Right atrium auricular region (tissue), 2 donors: ENCODE data around the gene NPRL2. TPM values are rescaled to one million over a fixed set of nuclear protein-coding genes. Genes with fewer than 3 reads are reported as not detected.

Experiments used
- DNase-seq: peaks from one replicate; pipeline ENCODE4 v3.0.0-alpha.2; 2019; ENCODE audit warnings: low spot score
- H3K27ac ChIP-seq, 2 donors: fragments of 200-600 bp; sonication (generic); 1 replicate in 1 of 2; 2 replicates in 1 of 2; pipeline ENCODE4 v1.5.1; 2016 to 2019
- H3K27me3 ChIP-seq, 2 donors: fragments of 200-600 bp; sonication (generic); one replicate each; pipeline versions ENCODE4 v1.5.1 to v1.6.0; 2017 to 2019
- H3K36me3 ChIP-seq: fragments of 200-600 bp; sonication (generic); one replicate; pipeline ENCODE4 v1.5.1; 2016
- H3K4me1 ChIP-seq, 2 donors: fragments of 200-600 bp; sonication (generic); one replicate each; pipeline versions ENCODE4 v1.5.1 to v1.6.0; 2017 to 2019
- H3K4me3 ChIP-seq, 2 donors: fragments of 200-600 bp; sonication (generic); 1 replicate in 1 of 2; 2 replicates in 1 of 2; pipeline ENCODE4 v1.5.1; 2017 to 2019; ENCODE audit warnings: mild to moderate bottlenecking in 1 of 2, moderate library complexity in 1 of 2
- H3K9me3 ChIP-seq, 2 donors: fragments of 200-600 bp; sonication (generic); one replicate each; pipeline ENCODE4 v1.5.1; 2019
- CTCF ChIP-seq, 2 donors: fragments of 200-600 bp; sonication (generic); IDR thresholded peaks; one replicate each; pipeline ENCODE4 v1.5.1; 2019; ENCODE audit warnings: antibody characterized with exemption in 2 of 2
- total RNA-seq, 2 donors: library from RNA; depleted of rRNA; stranded (reverse); fragments of >200 nt; gene quantifications; one replicate each; pipeline ENCODE4 v1.1.0, GENCODE V29; 2016

The NPRL2 gene
- total RNA-seq, 2 donors from 2014 or later = 12.5 to 20.3 TPM

GRCh38 chr3:50333744-50334328, 16.7 kb downstream of the NPRL2 start:
- Histone ChIP-seq H3K27ac (peak overlapping the region; percentile 99), H3K36me3 (peaks cover 39% of the 10 kb centered on the region), H3K4me3 (peak overlapping the region; percentile 10 to 90), H3K4me1 (peaks cover 0 to 65% of the 10 kb centered on the region in 2 donors), H3K27me3 (no peaks in the 10 kb centered on the region), H3K9me3 (no peaks in the 10 kb centered on the region)
- peak; percentile 93 for DNase-seq
- no peak for TF ChIP-seq CTCF (IDR thresholded peaks at IDR 0.05)

GRCh38 chr3:50331364-50331907, 19.1 kb downstream of the NPRL2 start:
- H3K27me3 ChIP-seq = no peaks in the 10 kb centered on the region
- no peak for DNase-seq
- no peak overlapping the region for H3K4me3 ChIP-seq
- TF ChIP-seq CTCF (IDR thresholded peaks at IDR 0.05) = no peak
- H3K27ac ChIP-seq = peak overlapping the region in 1 of 2 donors; percentile 3
- peaks cover 39% of the 10 kb centered on the region for H3K36me3 ChIP-seq
- peaks cover 0 to 70% of the 10 kb centered on the region in 2 donors for H3K4me1 ChIP-seq
- no peaks in the 10 kb centered on the region for H3K9me3 ChIP-seq

DNA sequence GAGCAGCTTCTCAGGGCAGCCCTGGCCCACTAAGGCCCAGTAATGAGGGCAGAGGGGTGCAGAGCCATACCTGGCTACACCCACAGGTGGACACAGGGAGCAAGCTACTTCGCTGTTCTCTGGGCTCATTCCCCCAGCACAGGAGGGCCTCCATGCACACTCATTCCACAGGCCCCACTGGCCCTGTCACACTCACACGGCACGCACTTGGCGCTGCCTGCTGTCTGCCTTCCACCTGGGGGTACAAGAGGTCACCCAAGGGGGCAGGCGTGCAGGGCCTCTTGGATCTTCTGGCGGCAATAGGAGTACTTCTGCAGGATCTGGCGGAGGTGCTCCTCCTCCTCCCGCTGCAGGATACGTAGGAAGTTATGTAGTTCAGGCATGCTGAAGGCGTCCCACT, 20.2 kb downstream of the NPRL2 start:
- Histone ChIP-seq H3K36me3 (peaks cover 47% of the 10 kb centered on the region), H3K27me3 (no peaks in the 10 kb centered on the region), H3K4me3 (no peak overlapping the region), H3K27ac (no peak overlapping the region), H3K4me1 (peaks cover 0 to 62% of the 10 kb centered on the region in 2 donors), H3K9me3 (no peaks in the 10 kb centered on the region)
- TF ChIP-seq CTCF (IDR thresholded peaks at IDR 0.05) = no peak
- DNase-seq = no peak

DNA sequence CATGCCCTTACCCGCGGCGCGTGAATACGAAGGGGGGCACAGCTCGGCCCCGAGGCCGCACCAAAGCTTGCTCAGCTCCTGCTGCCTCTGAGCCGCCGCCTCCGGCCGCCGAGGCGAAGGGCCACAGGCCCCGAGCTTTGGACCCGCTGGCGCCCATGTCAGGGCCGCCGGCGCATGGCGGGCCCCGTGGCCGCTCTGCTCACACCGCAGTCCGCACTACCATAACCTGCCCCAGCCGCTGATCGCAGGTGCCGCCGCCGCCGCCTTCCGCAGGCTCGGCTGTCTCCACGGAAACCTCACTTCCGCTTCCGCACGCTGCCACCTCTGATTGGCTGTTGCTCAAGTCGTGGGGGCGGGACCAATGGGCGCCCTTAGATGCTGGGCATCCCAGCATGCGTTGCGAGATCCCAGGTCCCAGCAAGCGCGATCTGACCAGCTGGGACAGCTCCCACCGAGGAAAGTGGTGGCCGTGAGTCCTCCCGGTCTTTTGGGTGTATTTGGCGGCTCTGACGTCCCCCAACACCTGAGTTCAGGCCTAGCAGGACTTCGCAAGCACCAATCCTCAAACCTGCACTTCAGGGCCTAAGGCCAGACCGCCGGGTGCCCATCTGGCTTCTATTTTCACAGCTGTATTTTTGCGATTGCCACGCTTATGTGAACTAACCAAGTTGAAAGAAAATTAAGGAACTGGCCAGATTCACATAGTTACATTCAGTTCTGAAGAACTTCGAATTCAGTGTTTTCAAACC, 22.5 kb downstream of the NPRL2 start, which contains the start of gene TUSC2:
Gene TUSC2 (minus strand): TSS at position 281 of the 749 bp plus-strand sequence. CDS start 124 bp downstream, at position 157.
- H3K9me3 ChIP-seq = no peaks in the 10 kb centered on the region
- H3K27me3 ChIP-seq = no peaks in the 10 kb centered on the region
- peaks cover 0 to 63% of the 10 kb centered on the region in 2 donors for H3K4me1 ChIP-seq
- no peak for TF ChIP-seq CTCF (IDR thresholded peaks at IDR 0.05)
- peak; percentile 98 for DNase-seq
- peak within 1 kb of the TSS; percentile 85 to 91 for H3K27ac ChIP-seq
- peak within 1 kb of the TSS; percentile 92 to 100 for H3K4me3 ChIP-seq
- H3K36me3 ChIP-seq = peaks cover 47% of the 10 kb centered on the region

DNA sequence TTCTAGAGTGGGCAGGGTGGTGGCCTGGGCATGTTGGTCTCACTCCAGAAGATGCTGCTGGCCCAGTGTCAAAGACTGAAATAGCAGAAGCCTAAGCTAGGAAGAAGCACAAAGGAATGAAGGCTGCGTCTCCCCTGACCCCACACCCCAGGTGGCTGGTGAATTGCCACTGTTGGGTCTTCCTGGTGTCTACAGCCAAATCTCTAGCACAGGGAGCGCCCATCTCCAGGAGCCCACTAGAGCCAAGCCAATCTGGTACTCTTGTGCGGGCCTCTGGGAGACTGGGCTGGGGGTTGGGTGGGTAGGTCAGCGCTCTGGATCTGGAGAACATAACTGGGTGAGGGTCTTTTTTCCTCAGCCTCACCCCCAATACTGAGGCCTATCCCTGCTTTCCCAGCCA, 23.4 kb downstream of the NPRL2 start:
- no peaks in the 10 kb centered on the region for H3K27me3 ChIP-seq
- no peaks in the 10 kb centered on the region for H3K9me3 ChIP-seq
- no peak for TF ChIP-seq CTCF (IDR thresholded peaks at IDR 0.05)
- DNase-seq = no peak
- peak overlapping the region; percentile 92 to 100 for H3K4me3 ChIP-seq
- peaks cover 0 to 63% of the 10 kb centered on the region in 2 donors for H3K4me1 ChIP-seq
- H3K27ac ChIP-seq = peak overlapping the region in 1 of 2 donors; percentile 91
- H3K36me3 ChIP-seq = peaks cover 39% of the 10 kb centered on the region
